HepG2 (cell line): Measurements from ENCODE around the gene RBL1. TPM values are rescaled to one million over a fixed set of nuclear protein-coding genes. Genes with fewer than 3 reads are reported as not detected.

Source experiments
- ATF7-NPFF ChIP-seq: sonication (generic); formaldehyde crosslinking; IDR thresholded peaks from 2 replicates; pipeline ENCODE4 v1.8.1; 2023; ENCODE audit warnings: mild to moderate bottlenecking, low read depth, missing genetic modification reagents, moderate library complexity
- DBP ChIP-seq: sonication (generic); formaldehyde crosslinking; IDR thresholded peaks from 2 replicates; pipeline ENCODE4 v1.4.0; 2020; ENCODE audit warnings: missing genetic modification reagents; ENCODE audit errors: not compliant biosample characterization
- IRF2 ChIP-seq: IDR thresholded peaks from 2 replicates; pipeline ENCODE4 v1.6.1; 2018; ENCODE audit warnings: missing genetic modification reagents, missing compliant biosample characterization
- IRF9 ChIP-seq: sonication (generic); formaldehyde crosslinking; IDR thresholded peaks from 2 replicates; pipeline ENCODE4 v1.8.0; 2022; ENCODE audit warnings: missing genetic modification reagents, mild to moderate bottlenecking, borderline replicate concordance
- NR2F6 ChIP-seq, 2 experiments: IDR thresholded peaks; 2 replicates each; pipeline ENCODE4 v1.6.1; 2016; ENCODE audit warnings: antibody characterized with exemption in 1 of 2, mild to moderate bottlenecking in 1 of 2
- NRL ChIP-seq: sonication (generic); formaldehyde crosslinking; IDR thresholded peaks from 2 replicates; pipeline ENCODE4 v1.5.0; 2020; ENCODE audit warnings: missing genetic modification reagents, mild to moderate bottlenecking, moderate library complexity, borderline replicate concordance
- POGZ ChIP-seq: sonication (generic); formaldehyde crosslinking; IDR thresholded peaks from 2 replicates; pipeline ENCODE4 v1.4.0; 2020; ENCODE audit warnings: mild to moderate bottlenecking, missing genetic modification reagents
- SAFB2 ChIP-seq: sonication (generic); formaldehyde crosslinking; IDR thresholded peaks from 2 replicates; pipeline ENCODE4 v1.5.1; 2020; ENCODE audit warnings: missing genetic modification reagents, low read depth, mild to moderate bottlenecking, borderline replicate concordance
- SOX6 ChIP-seq, 2 experiments: fragments of 450-650 bp in 1 of 2; sonication (generic) in 1 of 2; formaldehyde crosslinking in 1 of 2; IDR thresholded peaks; 2 replicates each; pipeline versions ENCODE4 v1.4.0 to v1.6.1; 2017 to 2020; ENCODE audit warnings: antibody characterized with exemption in 1 of 2, mild to moderate bottlenecking in 1 of 2, missing genetic modification reagents in 1 of 2
- STAG1 ChIP-seq: sonication (generic); formaldehyde crosslinking; IDR thresholded peaks from 2 replicates; pipeline ENCODE4 v1.4.0; 2020; ENCODE audit warnings: missing genetic modification reagents
- ZNF12 ChIP-seq: sonication (generic); formaldehyde crosslinking; IDR thresholded peaks from 2 replicates; pipeline ENCODE4 v1.5.0; 2020; ENCODE audit warnings: missing genetic modification reagents
- ZNF556 ChIP-seq: sonication (generic); formaldehyde crosslinking; IDR thresholded peaks from 2 replicates; pipeline ENCODE4 v1.4.0; 2020; ENCODE audit warnings: mild to moderate bottlenecking, missing genetic modification reagents, borderline replicate concordance
- ZNF564 ChIP-seq: sonication (generic); formaldehyde crosslinking; IDR thresholded peaks from 2 replicates; pipeline ENCODE4 v1.8.1; 2023; ENCODE audit warnings: mild to moderate bottlenecking, missing genetic modification reagents
- polyA plus RNA-seq, 8 experiments: library from polyadenylated mRNA; depleted of rRNA in 3 of 8; stranded (reverse) in 7 of 8; unstranded in 1 of 8; fragments of >200 nt; fragmentation: Illumina TruSeq in 4 of 8; extraction: Trizol in 4 of 8; gene quantifications; 2 replicates each; pipeline versions ENCODE4 v1.2.1 to v1.2.3, GENCODE V29; 2011 to 2016; ENCODE audit warnings: low read depth in 4 of 8, missing spikeins in 1 of 8, mixed read lengths in 1 of 8; ENCODE audit not compliant: insufficient read depth in 1 of 8
- total RNA-seq, 5 experiments: library from RNA; depleted of rRNA; stranded (reverse); fragments of >200 nt; fragmentation: Illumina TruSeq; extraction: Trizol; gene quantifications; 2 replicates each; pipeline ENCODE4 v1.2.3, GENCODE V29; 2016; ENCODE audit warnings: low read depth in 1 of 5

The RBL1 gene
- total and polyA plus RNA-seq, 2 of the 13 experiments (the other 11 are each of a cell fraction or from before 2014, with no cell fraction given) = 6.0 to 27.5 TPM

- TF ChIP-seq IRF9 (CRISPR knock-in tag) (no peak), ZNF564 (no peak), NRL (CRISPR knock-in tag) (no peak), SAFB2 (CRISPR knock-in tag) (no peak), NR2F6 (IDR thresholded peaks at IDR 0.05) (no peak), NR2F6 (CRISPR knock-in tag; IDR thresholded peaks at IDR 0.05) (no peak), IRF2 (CRISPR knock-in tag) (0 out of 2 replicates have a peak, but pooled peaks have one; percentile 12), DBP (CRISPR knock-in tag) (no peak), ZNF556 (CRISPR knock-in tag) (no peak), ZNF12 (no peak), STAG1 (CRISPR knock-in tag) (no peak), POGZ (CRISPR knock-in tag) (0 out of 2 replicates have a peak, but pooled peaks have one; percentile 16), ATF7-NPFF (CRISPR knock-in tag) (no peak), SOX6 (IDR thresholded peaks at IDR 0.05) (no peak), SOX6 (CRISPR knock-in tag; IDR thresholded peaks at IDR 0.05) (no peak)
Observed at GRCh38 chr20:36969051-36969450, 126.7 kb downstream of the RBL1 start (continued).
